DOHH2 (cell line): ENCODE measurements around the gene TCN2.

Source experiments
- EZH2phosphoT487 ChIP-seq: fragments of 200-600 bp; sonication (generic); IDR thresholded peaks from 2 replicates; pipeline ENCODE4 v1.6.1; 2017; ENCODE audit warnings: borderline replicate concordance, mild to moderate bottlenecking, antibody characterized with exemption, low read length, moderate library complexity, mixed read lengths
- TF ChIP-seq, protein P1 (sequence below): fragments of 200-600 bp; sonication (generic); IDR thresholded peaks from one replicate; pipeline ENCODE4 v1.5.1; 2014; ENCODE audit warnings: antibody characterized with exemption, mild to moderate bottlenecking, low read depth, low read length; ENCODE audit not compliant: poor library complexity, severe bottlenecking

DNA sequence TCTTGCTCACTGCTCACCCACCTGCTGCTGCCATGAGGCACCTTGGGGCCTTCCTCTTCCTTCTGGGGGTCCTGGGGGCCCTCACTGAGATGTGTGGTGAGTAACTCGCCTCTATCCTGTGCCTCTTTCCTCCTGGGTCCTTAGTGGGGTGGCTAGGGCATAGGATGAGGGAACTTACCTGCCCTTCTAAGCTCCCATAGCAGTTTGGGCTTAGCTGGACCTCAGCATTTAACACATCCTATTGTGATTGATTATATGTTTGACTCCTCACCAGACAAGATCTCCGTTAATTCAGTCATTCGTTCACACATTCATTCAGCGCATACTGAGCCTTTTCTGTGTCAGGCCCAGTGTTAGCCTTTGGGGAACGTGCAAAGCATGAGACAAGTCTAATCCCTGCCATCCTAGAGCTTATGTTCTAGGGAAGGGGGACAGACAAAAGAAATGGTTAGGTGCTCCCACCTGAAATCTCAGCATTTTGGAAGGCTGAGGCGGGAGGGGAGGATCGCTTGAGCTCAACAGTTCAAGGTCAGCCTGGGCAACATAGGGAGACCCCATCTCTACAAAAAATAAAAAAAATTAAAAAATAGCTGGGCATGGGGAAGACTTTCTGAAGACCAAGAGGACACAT lies 441 bp downstream of the TCN2 start:
- TF ChIP-seq, protein P1, sequence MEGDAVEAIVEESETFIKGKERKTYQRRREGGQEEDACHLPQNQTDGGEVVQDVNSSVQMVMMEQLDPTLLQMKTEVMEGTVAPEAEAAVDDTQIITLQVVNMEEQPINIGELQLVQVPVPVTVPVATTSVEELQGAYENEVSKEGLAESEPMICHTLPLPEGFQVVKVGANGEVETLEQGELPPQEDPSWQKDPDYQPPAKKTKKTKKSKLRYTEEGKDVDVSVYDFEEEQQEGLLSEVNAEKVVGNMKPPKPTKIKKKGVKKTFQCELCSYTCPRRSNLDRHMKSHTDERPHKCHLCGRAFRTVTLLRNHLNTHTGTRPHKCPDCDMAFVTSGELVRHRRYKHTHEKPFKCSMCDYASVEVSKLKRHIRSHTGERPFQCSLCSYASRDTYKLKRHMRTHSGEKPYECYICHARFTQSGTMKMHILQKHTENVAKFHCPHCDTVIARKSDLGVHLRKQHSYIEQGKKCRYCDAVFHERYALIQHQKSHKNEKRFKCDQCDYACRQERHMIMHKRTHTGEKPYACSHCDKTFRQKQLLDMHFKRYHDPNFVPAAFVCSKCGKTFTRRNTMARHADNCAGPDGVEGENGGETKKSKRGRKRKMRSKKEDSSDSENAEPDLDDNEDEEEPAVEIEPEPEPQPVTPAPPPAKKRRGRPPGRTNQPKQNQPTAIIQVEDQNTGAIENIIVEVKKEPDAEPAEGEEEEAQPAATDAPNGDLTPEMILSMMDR: no peak
- no peak for TF ChIP-seq EZH2phosphoT487
